GM12878 (cell line): Measurements from ENCODE around the gene ZNF567. TPM values are rescaled to one million over a fixed set of nuclear protein-coding genes. Genes with fewer than 3 reads are reported as not detected.

Experiments
- CREM ChIP-seq: IDR thresholded peaks from 2 replicates; pipeline ENCODE4 v1.6.1; 2014; ENCODE audit warnings: antibody characterized with exemption, low read depth
- ESRRA ChIP-seq: IDR thresholded peaks from 2 replicates; pipeline ENCODE4 v1.6.1; 2012; ENCODE audit warnings: mild to moderate bottlenecking, low read length, improper control_type of control experiment
- EZH2 ChIP-seq: IDR thresholded peaks from 2 replicates; pipeline ENCODE4 v1.6.1; 2012; ENCODE audit warnings: low read depth, mild to moderate bottlenecking, control low read depth, inconsistent platforms, low read length, borderline replicate concordance; ENCODE audit not compliant: control insufficient read depth
- GATAD2B ChIP-seq: fragments of 450-650 bp; conservative IDR thresholded peaks from 2 replicates; pipeline ENCODE4 v1.6.1; 2017; ENCODE audit warnings: low read depth, mild to moderate bottlenecking, moderate library complexity
- KAT2A ChIP-seq: conservative IDR thresholded peaks from 2 replicates; pipeline ENCODE4 v1.6.1; 2011; ENCODE audit warnings: low read depth, low read length; ENCODE audit not compliant: control insufficient read depth
- KDM1A ChIP-seq: fragments of 200-600 bp; sonication (generic); IDR thresholded peaks from 2 replicates; pipeline ENCODE4 v1.6.1; 2016; ENCODE audit warnings: borderline replicate concordance
- MYB ChIP-seq: fragments of 150-350 bp; IDR thresholded peaks from 2 replicates; pipeline ENCODE4 v1.6.1; 2014; ENCODE audit warnings: mild to moderate bottlenecking, low read depth, low read length, borderline replicate concordance
- NR2C1 ChIP-seq: fragments of 450-650 bp; IDR thresholded peaks from 2 replicates; pipeline ENCODE4 v1.6.1; 2017; ENCODE audit warnings: antibody characterized with exemption, mild to moderate bottlenecking, moderate library complexity
- POLR2AphosphoS5 ChIP-seq: IDR thresholded peaks from 2 replicates; pipeline ENCODE4 v1.6.1; 2011; ENCODE audit warnings: mild to moderate bottlenecking, low read length, inconsistent platforms
- RAD51 ChIP-seq: fragments of 450-650 bp; IDR thresholded peaks from 2 replicates; pipeline ENCODE4 v1.6.1; 2016; ENCODE audit warnings: moderate library complexity, mild to moderate bottlenecking, inconsistent platforms
- RFX5 ChIP-seq: IDR thresholded peaks from 2 replicates; pipeline ENCODE4 v1.6.1; 2011; ENCODE audit warnings: low read depth, low read length, improper control_type of control experiment
- SMAD1 ChIP-seq: fragments of 450-650 bp; IDR thresholded peaks from 2 replicates; pipeline ENCODE4 v1.6.1; 2018; ENCODE audit warnings: mild to moderate bottlenecking, low read depth; ENCODE audit not compliant: partially characterized antibody
- SMC3 ChIP-seq: IDR thresholded peaks from 2 replicates; pipeline ENCODE4 v1.6.1; 2011; ENCODE audit warnings: low read length, improper control_type of control experiment, borderline replicate concordance
- STAT1 ChIP-seq: fragments of 450-650 bp; conservative IDR thresholded peaks from 2 replicates; pipeline ENCODE4 v1.6.1; 2014; ENCODE audit warnings: antibody characterized with exemption, mild to moderate bottlenecking
- TAF1 ChIP-seq: IDR thresholded peaks from 2 replicates; pipeline ENCODE4 v1.6.1; 2011; ENCODE audit warnings: mild to moderate bottlenecking, low read depth, low read length, borderline replicate concordance
- TCF7 ChIP-seq: IDR thresholded peaks from 2 replicates; pipeline ENCODE4 v1.6.1; 2014; ENCODE audit warnings: antibody characterized with exemption, borderline replicate concordance
- YY1 ChIP-seq: IDR thresholded peaks from 2 replicates; pipeline ENCODE4 v1.6.1; 2011; ENCODE audit warnings: low read depth, mild to moderate bottlenecking, low read length
- ZNF207 ChIP-seq: fragments of 450-650 bp; IDR thresholded peaks from 2 replicates; pipeline ENCODE4 v1.6.1; 2014; ENCODE audit warnings: antibody characterized with exemption, mild to moderate bottlenecking, borderline replicate concordance
- ZNF622 ChIP-seq: fragments of 450-650 bp; IDR thresholded peaks from 2 replicates; pipeline ENCODE4 v1.6.1; 2017; ENCODE audit warnings: mild to moderate bottlenecking, inconsistent platforms
- ZZZ3 ChIP-seq: IDR thresholded peaks from 2 replicates; pipeline ENCODE4 v1.6.1; 2011; ENCODE audit warnings: low read depth; ENCODE audit not compliant: control insufficient read depth, insufficient read length
- polyA plus RNA-seq, 11 experiments: library from polyadenylated mRNA; depleted of rRNA in 4 of 11; unstranded in 6 of 11; stranded (reverse) in 5 of 11; fragments of >200 nt; fragmentation: Nextera tagmentation in 4 of 11; fragmentation: Illumina TruSeq in 1 of 11; extraction: Ambion mirVana in 4 of 11; extraction: Trizol in 1 of 11; gene quantifications; 1 replicate in 1 of 11; 2 replicates in 10 of 11; pipeline versions ENCODE4 v1.2.1 to v1.2.3, GENCODE V29; 2011 to 2016; ENCODE audit warnings: inconsistent platforms in 2 of 11, missing spikeins in 2 of 11, low read depth in 1 of 11
- total RNA-seq, 4 experiments: library from RNA; depleted of rRNA in 3 of 4; stranded (reverse); fragments of >200 nt in 3 of 4; fragmentation: Illumina TruSeq in 1 of 4; extraction: Trizol in 1 of 4; gene quantifications; 2 replicates each; pipeline versions ENCODE4 v1.2.1 to v1.2.3, GENCODE V29; 2013 to 2021
- TF ChIP-seq, protein P1 (sequence below): fragments of 450-650 bp; formaldehyde crosslinking; IDR thresholded peaks from 2 replicates; pipeline ENCODE4 v1.5.0; 2022; ENCODE audit warnings: mild to moderate bottlenecking, missing genetic modification characterization
- TF ChIP-seq, protein P2 (sequence below): fragments of 450-650 bp; conservative IDR thresholded peaks from 2 replicates; pipeline ENCODE4 v1.6.1; 2017; ENCODE audit warnings: mild to moderate bottlenecking, moderate library complexity
- TF ChIP-seq, protein P3 (sequence below): fragments of 450-650 bp; formaldehyde crosslinking; IDR thresholded peaks from 2 replicates; pipeline ENCODE4 v1.4.0; 2022; ENCODE audit warnings: mild to moderate bottlenecking, moderate library complexity

The ZNF567 gene
- total and polyA plus RNA-seq, 10 of the 15 experiments (the other 5 are each of a cell fraction or from before 2014, with no cell fraction given), result 4.9 to 11.9 (median 8.7) TPM

DNA sequence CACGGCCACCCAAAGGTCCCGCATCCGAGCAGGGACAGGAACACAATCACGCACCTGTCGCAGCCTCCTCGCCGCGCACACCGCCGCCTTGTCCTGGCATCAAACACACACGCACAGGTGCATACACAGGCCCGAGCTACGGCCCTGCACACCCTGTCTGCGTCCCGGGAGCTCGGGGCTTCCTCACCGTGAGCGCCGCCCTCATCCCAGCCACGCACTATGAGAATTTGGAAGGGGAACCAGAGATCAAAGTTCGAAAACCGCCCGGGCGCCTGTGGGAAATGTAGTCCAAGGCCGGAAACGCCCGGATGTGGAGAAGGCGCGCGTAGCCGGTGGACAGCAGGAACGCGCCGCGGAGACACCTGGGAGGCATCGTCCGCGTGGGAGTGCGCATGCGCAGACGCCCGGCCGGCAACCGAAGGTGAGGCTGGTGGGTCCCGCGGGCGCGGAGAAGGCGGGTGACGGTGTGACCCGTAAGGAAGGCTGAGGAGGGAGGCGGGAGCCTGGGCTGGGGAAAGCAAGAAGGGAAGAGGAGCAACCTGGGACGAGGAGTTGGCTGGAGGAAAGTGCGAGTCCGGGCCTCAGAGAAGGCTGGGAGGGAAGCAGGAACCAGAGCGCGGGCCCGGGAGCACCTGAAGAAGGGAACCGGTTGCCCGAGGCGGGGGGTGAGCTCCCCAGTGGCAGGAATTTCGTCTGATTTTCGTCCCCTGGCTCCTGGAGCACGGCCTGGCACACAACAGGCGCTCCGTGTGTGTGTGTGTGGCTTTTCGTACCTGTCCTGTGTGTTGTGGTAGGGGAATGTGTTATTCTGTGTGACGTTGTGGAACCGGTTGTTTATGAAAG is at the start of gene ZNF567 (continued):
- TF ChIP-seq NR2C1 (peak; percentile 97), POLR2AphosphoS5 (peak; percentile 62), SMAD1 (no peak), ZZZ3 (no peak), MYB (no peak), SMC3 (no peak), KAT2A (no peak), ZNF622 (no peak), ZNF207 (no peak), EZH2 (no peak), RAD51 (no peak), TCF7 (peak; percentile 63; the same call in 1 of the 2 replicates), ESRRA (no peak), STAT1 (no peak), GATAD2B (no peak), TAF1 (no peak), YY1 (peak; percentile 78), KDM1A (no peak), CREM (peak; percentile 88), RFX5 (no peak)
- TF ChIP-seq, protein P1, sequence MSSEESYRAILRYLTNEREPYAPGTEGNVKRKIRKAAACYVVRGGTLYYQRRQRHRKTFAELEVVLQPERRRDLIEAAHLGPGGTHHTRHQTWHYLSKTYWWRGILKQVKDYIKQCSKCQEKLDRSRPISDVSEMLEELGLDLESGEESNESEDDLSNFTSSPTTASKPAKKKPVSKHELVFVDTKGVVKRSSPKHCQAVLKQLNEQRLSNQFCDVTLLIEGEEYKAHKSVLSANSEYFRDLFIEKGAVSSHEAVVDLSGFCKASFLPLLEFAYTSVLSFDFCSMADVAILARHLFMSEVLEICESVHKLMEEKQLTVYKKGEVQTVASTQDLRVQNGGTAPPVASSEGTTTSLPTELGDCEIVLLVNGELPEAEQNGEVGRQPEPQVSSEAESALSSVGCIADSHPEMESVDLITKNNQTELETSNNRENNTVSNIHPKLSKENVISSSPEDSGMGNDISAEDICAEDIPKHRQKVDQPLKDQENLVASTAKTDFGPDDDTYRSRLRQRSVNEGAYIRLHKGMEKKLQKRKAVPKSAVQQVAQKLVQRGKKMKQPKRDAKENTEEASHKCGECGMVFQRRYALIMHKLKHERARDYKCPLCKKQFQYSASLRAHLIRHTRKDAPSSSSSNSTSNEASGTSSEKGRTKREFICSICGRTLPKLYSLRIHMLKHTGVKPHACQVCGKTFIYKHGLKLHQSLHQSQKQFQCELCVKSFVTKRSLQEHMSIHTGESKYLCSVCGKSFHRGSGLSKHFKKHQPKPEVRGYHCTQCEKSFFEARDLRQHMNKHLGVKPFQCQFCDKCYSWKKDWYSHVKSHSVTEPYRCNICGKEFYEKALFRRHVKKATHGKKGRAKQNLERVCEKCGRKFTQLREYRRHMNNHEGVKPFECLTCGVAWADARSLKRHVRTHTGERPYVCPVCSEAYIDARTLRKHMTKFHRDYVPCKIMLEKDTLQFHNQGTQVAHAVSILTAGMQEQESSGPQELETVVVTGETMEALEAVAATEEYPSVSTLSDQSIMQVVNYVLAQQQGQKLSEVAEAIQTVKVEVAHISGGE (CRISPR knock-in tag), result no peak
- TF ChIP-seq, protein P2, sequence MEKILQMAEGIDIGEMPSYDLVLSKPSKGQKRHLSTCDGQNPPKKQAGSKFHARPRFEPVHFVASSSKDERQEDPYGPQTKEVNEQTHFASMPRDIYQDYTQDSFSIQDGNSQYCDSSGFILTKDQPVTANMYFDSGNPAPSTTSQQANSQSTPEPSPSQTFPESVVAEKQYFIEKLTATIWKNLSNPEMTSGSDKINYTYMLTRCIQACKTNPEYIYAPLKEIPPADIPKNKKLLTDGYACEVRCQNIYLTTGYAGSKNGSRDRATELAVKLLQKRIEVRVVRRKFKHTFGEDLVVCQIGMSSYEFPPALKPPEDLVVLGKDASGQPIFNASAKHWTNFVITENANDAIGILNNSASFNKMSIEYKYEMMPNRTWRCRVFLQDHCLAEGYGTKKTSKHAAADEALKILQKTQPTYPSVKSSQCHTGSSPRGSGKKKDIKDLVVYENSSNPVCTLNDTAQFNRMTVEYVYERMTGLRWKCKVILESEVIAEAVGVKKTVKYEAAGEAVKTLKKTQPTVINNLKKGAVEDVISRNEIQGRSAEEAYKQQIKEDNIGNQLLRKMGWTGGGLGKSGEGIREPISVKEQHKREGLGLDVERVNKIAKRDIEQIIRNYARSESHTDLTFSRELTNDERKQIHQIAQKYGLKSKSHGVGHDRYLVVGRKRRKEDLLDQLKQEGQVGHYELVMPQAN, result no peak; the same call in 1 of the 2 replicates
- TF ChIP-seq, protein P3, sequence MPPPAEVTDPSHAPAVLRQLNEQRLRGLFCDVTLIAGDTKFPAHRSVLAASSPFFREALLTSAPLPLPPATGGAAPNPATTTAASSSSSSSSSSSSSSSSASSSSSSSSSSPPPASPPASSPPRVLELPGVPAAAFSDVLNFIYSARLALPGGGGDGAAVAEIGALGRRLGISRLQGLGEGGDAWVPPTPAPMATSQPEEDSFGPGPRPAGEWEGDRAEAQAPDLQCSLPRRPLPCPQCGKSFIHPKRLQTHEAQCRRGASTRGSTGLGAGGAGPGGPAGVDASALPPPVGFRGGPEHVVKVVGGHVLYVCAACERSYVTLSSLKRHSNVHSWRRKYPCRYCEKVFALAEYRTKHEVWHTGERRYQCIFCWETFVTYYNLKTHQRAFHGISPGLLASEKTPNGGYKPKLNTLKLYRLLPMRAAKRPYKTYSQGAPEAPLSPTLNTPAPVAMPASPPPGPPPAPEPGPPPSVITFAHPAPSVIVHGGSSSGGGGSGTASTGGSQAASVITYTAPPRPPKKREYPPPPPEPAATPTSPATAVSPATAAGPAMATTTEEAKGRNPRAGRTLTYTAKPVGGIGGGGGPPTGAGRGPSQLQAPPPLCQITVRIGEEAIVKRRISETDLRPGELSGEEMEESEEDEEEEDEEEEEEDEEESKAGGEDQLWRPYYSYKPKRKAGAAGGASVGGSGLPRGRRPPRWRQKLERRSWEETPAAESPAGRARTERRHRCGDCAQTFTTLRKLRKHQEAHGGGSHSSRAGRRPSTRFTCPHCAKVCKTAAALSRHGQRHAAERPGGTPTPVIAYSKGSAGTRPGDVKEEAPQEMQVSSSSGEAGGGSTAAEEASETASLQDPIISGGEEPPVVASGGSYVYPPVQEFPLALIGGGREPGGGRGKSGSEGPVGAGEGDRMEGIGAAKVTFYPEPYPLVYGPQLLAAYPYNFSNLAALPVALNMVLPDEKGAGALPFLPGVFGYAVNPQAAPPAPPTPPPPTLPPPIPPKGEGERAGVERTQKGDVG, result no peak
